SK-N-SH (cell line): Measurements from ENCODE around the gene P2RY6.

ENCODE experiments used
- CHD2 ChIP-seq: fragments of 150-350 bp; IDR thresholded peaks from 2 replicates; pipeline ENCODE4 v1.6.1; 2018; ENCODE audit warnings: low read length; ENCODE audit not compliant: partially characterized antibody
- EP300 ChIP-seq, 2 experiments: IDR thresholded peaks; 2 replicates each; pipeline versions ENCODE4 v1.4.0 to v1.6.1; 2012; ENCODE audit warnings: borderline replicate concordance in 1 of 2, low read depth in 1 of 2, low read length in 1 of 2
- TF ChIP-seq, protein P1 (sequence below): fragments of 200-600 bp; sonication (generic); IDR thresholded peaks from 2 replicates; pipeline ENCODE4 v1.6.1; 2017; ENCODE audit warnings: antibody characterized with exemption, mild to moderate bottlenecking, moderate library complexity

- TF ChIP-seq EP300 (IDR thresholded peaks at IDR 0.05; ENCODE audit: borderline replicate concordance in 1 of 2, low read depth in 1 of 2, low read length in 1 of 2) (no peak), CHD2 (no peak)
- TF ChIP-seq, protein P1, sequence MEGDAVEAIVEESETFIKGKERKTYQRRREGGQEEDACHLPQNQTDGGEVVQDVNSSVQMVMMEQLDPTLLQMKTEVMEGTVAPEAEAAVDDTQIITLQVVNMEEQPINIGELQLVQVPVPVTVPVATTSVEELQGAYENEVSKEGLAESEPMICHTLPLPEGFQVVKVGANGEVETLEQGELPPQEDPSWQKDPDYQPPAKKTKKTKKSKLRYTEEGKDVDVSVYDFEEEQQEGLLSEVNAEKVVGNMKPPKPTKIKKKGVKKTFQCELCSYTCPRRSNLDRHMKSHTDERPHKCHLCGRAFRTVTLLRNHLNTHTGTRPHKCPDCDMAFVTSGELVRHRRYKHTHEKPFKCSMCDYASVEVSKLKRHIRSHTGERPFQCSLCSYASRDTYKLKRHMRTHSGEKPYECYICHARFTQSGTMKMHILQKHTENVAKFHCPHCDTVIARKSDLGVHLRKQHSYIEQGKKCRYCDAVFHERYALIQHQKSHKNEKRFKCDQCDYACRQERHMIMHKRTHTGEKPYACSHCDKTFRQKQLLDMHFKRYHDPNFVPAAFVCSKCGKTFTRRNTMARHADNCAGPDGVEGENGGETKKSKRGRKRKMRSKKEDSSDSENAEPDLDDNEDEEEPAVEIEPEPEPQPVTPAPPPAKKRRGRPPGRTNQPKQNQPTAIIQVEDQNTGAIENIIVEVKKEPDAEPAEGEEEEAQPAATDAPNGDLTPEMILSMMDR, result no peak
Measured at GRCh38 chr11:73306977-73307322, 34.8 kb downstream of the P2RY6 start.
